Activated B cell treated with CpG ODN at 0.5 μM for 24 hours (primary cell): ENCODE results near the gene HOXA9. TPM values are rescaled to one million over a fixed set of nuclear protein-coding genes. Genes with fewer than 3 reads are reported as not detected.

Experiments used
- ATAC-seq: fragments of 200-7000 bp; cut with Tn5 transposase; one replicate; pipeline ENCODE4 v1.10.0; 2021; ENCODE audit warnings: low read depth, mild to moderate bottlenecking, moderate library complexity
- CTCF ChIA-PET: fragments of 350-600 bp; sonication (Branson Sonifier 250); formaldehyde crosslinking; loops from one replicate; lab custom pipeline; 2021; ENCODE audit warnings: antibody characterized with exemption; lab: Charles Lee
- POLR2A ChIA-PET: fragments of 350-600 bp; sonication (Branson Sonifier 250); formaldehyde crosslinking; loops from one replicate; lab custom pipeline; 2021; ENCODE audit warnings: antibody characterized with exemption; lab: Charles Lee
- DNase-seq: peaks from one replicate; pipeline ENCODE4 v3.0.0; 2022
- H3K27ac Mint-ChIP-seq: one replicate; pipeline ENCODE4 v1.8.0; 2020; ENCODE audit warnings: mixed read lengths
- H3K27me3 Mint-ChIP-seq: one replicate; pipeline ENCODE4 v1.8.0; 2021; ENCODE audit warnings: mixed read lengths
- H3K36me3 Mint-ChIP-seq: one replicate; pipeline ENCODE4 v1.8.0; 2021; ENCODE audit warnings: low read depth, mixed read lengths
- H3K4me1 Mint-ChIP-seq: one replicate; pipeline ENCODE4 v1.8.0; 2021; ENCODE audit warnings: mixed read lengths
- H3K4me3 Mint-ChIP-seq: one replicate; pipeline ENCODE4 v1.8.0; 2020; ENCODE audit warnings: mild to moderate bottlenecking, mixed read lengths
- H3K9me3 Mint-ChIP-seq: one replicate; pipeline ENCODE4 v1.8.0; 2020; ENCODE audit warnings: mixed read lengths
- CTCF ChIP-seq: fragments of 200-600 bp; IDR thresholded peaks from one replicate; pipeline ENCODE4 v1.8.0; 2022; ENCODE audit warnings: antibody characterized with exemption, mild to moderate bottlenecking
- intact Hi-C: fragments of 100-400 bp; cut with micrococcal nuclease; formaldehyde crosslinking; loops from one replicate; pipeline ENCODE4 v1.15.1; 2024
- total RNA-seq: library from RNA; stranded (reverse); gene quantifications from 2 replicates; pipeline ENCODE4 v1.2.3, GENCODE V29; 2022

Gene HOXA9
- total RNA-seq, 1 donor from 2014 or later = not detected

GRCh38 chr7:27212497-27213432, 47.4 kb upstream of the HOXA9 start:
- ChIA-PET POLR2A (no interaction called here), CTCF (interaction anchor here (1.0 to 3.3 kb wide), 4 partner anchors 16 to 807 kb away, joined by 3 to 12 read pairs (median 8); no protein-coding TSS in a partner anchor)
- no peak for TF ChIP-seq CTCF
- ATAC-seq (no peak), DNase-seq (no peak)
- peaks cover 70% of the 10 kb centered on the region for H3K27me3 Mint-ChIP-seq
- no peak overlapping the region for H3K4me3 Mint-ChIP-seq
- no peak overlapping the region for H3K27ac Mint-ChIP-seq
- H3K4me1 Mint-ChIP-seq = peaks cover 9% of the 10 kb centered on the region
- intact Hi-C loops = loop anchor here (5.0 kb wide), 1 partner anchor 885 kb away; no protein-coding TSS in a partner anchor
- no peaks in the 10 kb centered on the region for H3K36me3 Mint-ChIP-seq
- H3K9me3 Mint-ChIP-seq = no peaks in the 10 kb centered on the region

- Mint-ChIP-seq H3K9me3 (no peaks in the 10 kb centered on the region), H3K36me3 (no peaks in the 10 kb centered on the region), H3K27ac (no peak overlapping the region), H3K27me3 (peaks cover 74% of the 10 kb centered on the region), H3K4me1 (peaks cover 9% of the 10 kb centered on the region), H3K4me3 (no peak overlapping the region)
- no peak for TF ChIP-seq CTCF
- CTCF ChIA-PET = interaction anchor here (1.0 to 4.2 kb wide), 8 partner anchors 15 to 808 kb away, joined by 3 to 26 read pairs (median 8); no protein-coding TSS in a partner anchor
- DNase-seq = no peak
- POLR2A ChIA-PET = no interaction called here
- intact Hi-C loops = loop anchor here (2.0 to 5.0 kb wide), 3 partner anchors 13 to 886 kb away; no protein-coding TSS in a partner anchor
- ATAC-seq = no peak
Observed at GRCh38 chr7:27211764-27212204, 46.4 kb upstream of the HOXA9 start.

GRCh38 chr7:27211084-27211446, 45.7 kb upstream of the HOXA9 start:
- DNase-seq (no peak), ATAC-seq (no peak)
- H3K4me1 Mint-ChIP-seq = peaks cover 10% of the 10 kb centered on the region
- H3K36me3 Mint-ChIP-seq = no peaks in the 10 kb centered on the region
- H3K4me3 Mint-ChIP-seq = no peak overlapping the region
- ChIA-PET POLR2A (no interaction called here), CTCF (interaction anchor here (0.9 to 4.2 kb wide), 10 partner anchors 12 to 809 kb away, joined by 3 to 26 read pairs (median 6); no protein-coding TSS in a partner anchor)
- no peak for TF ChIP-seq CTCF
- H3K9me3 Mint-ChIP-seq = no peaks in the 10 kb centered on the region
- no peak overlapping the region for H3K27ac Mint-ChIP-seq
- H3K27me3 Mint-ChIP-seq = peaks cover 75% of the 10 kb centered on the region
- intact Hi-C loops = loop anchor here (2.0 to 5.0 kb wide), 3 partner anchors 14 to 886 kb away; no protein-coding TSS in a partner anchor

- Mint-ChIP-seq H3K36me3 (no peaks in the 10 kb centered on the region), H3K4me3 (peak overlapping the region; percentile 64), H3K27me3 (peaks cover 75% of the 10 kb centered on the region), H3K9me3 (no peaks in the 10 kb centered on the region), H3K4me1 (peaks cover 14% of the 10 kb centered on the region), H3K27ac (no peak overlapping the region)
- ChIA-PET POLR2A (no interaction called here), CTCF (interaction anchor here (0.9 to 4.2 kb wide), 11 partner anchors 12 to 1416 kb away, joined by 3 to 26 read pairs (median 5); no protein-coding TSS in a partner anchor)
- ATAC-seq (peak; percentile 49), DNase-seq (no peak)
- intact Hi-C loops = loop anchor here (1.0 to 5.0 kb wide), 6 partner anchors 14 to 887 kb away; no protein-coding TSS in a partner anchor
- no peak for TF ChIP-seq CTCF
Observed at GRCh38 chr7:27210441-27211083, 45.2 kb upstream of the HOXA9 start.
